RKO (cell line): ENCODE data around the gene NR3C2.

Source experiments
- DNase-seq: peaks from one replicate; pipeline ENCODE4 v3.0.0-alpha.2; 2016; ENCODE audit warnings: low spot score

NR3C2 gene

GRCh38 chr4:148075438-148075837, 366.8 kb downstream of the NR3C2 start:
- DNase-seq, result no peak

- no peak for DNase-seq
These were observed 367.8 kb downstream of the NR3C2 start for GRCh38 chr4:148074462-148074861.

DNA sequence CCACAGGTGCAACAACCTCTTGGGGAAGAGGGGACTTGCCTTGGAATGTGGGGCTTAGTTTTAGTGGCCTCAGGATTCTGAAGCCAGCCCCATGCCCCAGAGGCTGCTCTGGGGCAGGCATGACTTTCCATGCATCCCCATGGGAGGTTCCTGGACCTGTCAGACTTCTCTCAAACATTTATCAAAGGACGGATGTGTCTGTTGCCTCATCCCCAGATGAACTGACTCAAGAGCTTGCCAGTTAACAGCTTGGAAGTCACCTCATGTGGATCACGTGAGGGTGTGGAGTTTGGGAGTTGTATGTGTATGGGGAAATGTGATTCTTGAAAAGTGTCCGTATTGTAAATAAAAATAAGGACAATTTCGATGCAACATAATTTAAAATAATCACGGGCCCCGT, 368.9 kb downstream of the NR3C2 start:
- no peak for DNase-seq

- DNase-seq, result no peak
These were observed 369.4 kb downstream of the NR3C2 start for GRCh38 chr4:148072789-148073188.

DNA sequence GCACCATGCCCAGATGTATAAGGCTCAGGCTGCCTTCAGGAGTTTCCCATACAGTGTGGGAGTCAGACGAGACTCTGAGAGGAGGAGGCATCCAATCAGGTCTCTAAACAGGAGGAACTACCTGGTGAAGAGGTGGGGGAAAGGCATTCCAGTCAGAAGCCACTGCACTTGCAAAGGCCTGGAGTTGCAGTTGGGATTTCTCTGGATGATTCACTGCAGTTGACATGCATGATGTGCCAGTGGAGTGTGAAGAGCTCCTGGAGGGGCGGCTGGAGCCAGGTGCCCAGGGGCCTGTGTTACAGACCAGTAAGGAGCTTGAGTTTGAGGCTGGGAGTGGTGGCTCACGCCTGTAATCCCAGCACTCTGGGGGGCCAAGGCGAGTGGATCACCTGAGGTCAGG, 371.2 kb downstream of the NR3C2 start:
- no peak for DNase-seq

GRCh38 chr4:148069895-148070178, 372.4 kb downstream of the NR3C2 start:
- DNase-seq, result no peak

DNA sequence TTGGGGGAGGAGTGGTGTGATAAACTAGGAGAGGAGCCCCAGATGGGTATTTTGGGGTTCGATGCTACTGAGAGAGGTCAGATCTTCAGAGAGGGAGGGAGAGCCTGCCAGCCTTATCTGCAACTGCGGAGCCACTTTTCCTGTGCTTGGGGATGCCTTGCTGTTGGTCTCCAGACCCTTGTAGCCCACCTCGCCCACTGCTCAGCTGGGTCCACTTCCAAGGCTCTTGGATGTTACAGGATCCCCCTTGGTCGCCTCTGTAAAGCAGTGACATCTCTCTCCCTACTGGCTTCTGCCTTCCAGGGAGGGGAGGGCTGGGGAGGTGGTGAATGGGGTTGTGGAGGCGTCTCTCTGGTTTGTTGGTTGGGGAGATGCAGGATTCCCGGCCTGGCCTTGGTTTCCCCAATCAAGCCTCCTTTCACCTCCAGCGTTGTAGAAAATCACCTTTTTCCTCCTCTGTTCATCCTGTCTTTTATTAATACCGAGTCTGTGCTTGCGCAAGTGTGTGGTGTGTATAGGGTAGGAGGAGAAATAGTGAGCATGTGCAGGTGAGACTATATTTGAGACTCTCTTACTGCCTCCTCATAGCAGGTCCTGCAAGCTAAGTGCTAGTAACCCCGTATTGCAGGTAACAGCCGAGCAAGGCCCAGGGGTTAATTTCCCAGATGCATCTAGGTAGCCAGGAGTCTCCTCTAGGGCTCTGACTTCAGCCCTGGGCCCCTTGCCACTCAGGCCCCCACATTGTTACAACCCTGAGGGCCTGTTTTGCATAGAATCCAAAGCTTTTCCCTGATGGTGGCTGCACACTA, 372.9 kb downstream of the NR3C2 start:
- no peak for DNase-seq

DNA sequence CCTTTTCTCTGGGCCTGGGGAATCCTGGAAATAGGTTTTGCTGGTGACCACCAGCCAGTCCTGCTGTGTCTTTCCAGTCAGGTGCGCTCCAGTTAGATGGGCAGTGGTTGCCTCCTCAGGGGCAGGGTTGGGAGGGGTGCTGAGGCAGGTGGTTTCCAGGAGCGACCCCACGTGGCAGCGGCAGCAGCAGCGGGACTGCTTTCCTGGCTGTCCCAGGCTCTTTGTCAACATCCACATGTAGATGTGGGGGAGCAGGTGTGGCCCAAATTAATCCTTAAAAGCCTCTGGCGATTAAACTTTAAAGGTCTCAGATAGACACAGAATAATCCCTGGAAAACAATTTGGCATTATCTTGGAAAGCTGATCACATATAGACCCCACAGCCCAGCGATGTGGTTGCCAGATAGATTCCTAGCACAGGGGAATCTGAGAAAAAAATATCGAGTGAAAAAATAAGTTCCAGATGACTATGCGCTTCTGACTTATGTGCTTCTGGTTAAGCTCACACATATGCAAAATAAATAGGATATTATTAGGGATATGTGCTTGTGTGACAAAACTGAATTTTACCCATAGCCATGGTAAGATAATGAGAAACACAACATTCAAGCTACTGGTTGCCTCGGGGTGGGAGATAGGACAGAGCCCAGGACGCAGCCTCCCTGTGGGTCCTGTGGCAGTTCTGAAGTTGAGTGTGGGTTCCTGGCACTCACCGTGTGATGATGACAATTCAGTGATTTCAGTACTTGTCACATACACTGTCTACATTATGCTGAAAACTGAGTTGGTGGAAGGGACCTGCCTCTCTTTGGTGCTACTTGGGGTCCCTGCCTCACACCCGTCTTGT, 373.9 kb downstream of the NR3C2 start:
- no peak for DNase-seq

DNA sequence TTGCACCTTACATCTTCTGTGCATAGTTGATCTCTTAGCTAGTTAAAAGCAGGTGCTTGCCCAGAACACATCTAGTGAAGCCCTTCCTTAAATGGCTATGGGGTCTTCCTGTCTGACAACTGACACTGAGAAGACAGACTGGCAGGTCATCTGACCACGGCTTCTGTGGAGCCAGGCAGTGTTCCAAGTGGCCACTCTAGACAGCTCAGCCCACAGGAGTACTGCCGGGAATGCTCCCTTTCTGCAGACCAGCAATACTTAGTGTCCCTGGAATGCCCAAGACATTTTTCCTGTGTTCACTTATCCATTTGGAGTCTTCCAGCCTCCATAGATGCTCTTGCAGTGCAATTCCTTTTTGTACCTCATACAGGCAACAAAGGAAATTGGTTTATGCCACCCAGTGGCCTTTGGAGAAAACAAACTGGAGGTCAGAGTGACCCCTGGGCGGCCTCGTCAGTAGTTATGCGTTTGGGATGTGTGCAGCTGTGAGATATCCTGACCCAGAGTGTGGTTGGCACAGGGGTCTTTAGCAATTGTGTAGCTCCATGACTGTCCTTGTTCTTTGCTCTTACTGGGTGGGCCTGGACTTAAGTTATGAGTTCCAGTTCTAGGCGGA, 374.8 kb downstream of the NR3C2 start:
- no peak for DNase-seq

- no peak for DNase-seq
These were observed 377.1 kb downstream of the NR3C2 start for GRCh38 chr4:148065075-148065474.

DNA sequence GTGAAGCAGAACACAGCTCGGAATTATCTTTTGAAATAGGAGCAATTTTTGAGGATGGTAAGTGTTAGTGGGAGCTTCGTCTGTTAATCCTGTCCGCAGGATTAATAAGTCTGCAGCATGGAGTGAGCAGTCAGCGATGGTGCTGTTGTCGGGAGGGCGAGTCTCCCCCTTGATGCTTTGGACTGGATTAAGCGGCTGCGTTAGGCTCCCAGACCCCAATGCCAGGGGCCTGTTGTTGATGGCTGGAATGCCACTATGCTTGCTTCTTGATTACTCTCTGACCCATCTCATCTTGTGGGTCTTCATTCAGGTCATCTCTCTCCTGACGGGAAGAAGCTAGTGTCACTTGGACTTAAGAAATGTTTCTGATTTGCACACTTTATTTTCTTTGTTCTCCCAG, 377.8 kb downstream of the NR3C2 start:
- DNase-seq, result no peak

DNA sequence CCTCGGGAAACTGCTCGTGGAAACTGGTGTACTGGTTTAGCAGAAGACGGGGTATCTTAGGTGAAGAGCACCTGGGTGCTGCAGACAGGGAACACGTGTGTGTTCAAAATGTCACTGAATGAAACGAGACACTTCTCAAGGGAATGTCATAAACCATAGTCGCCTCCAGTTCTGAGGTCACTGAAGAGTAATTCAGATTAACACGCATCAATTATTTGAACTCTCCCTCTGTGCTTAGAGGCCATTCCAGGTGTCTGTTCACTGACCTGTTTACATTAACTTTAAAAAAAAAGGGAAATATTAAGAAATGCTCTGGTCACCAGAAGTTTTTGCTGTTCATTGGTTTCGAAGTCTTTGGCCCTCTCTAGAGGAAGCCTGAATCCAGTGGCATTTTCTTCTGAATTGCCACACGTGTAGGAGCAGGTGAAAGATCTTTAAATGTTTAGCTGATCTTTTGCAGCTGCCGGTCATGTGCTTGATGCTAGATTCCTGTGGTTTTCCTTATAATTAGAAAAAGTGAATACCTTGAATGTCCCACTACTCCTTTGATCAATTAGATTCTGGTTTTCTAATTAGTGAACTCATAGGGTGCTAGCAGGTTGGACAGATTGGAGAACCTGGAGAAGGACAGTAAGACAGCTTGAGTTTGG, 379.8 kb downstream of the NR3C2 start:
- DNase-seq, result no peak

DNA sequence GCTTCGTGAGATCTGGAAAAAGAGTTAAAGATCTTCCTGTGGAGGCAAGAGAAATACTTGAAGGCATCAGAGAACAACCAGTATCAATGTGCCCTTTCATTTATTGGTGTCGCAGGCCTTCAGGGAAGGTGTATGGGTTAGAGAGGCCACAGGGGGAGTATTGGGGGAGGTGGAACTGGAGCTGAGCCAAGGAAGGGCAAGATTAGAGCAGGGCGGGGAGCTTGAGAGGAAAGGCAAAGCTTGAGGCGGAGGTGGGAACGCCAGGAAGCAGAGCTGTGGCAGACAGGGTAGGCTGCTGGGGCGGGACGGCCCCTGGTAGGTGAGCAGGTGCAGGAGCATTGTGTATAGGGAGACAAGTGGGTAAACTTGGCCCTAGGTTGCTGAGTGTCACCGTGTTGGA, 380.4 kb downstream of the NR3C2 start:
- no peak for DNase-seq

DNA sequence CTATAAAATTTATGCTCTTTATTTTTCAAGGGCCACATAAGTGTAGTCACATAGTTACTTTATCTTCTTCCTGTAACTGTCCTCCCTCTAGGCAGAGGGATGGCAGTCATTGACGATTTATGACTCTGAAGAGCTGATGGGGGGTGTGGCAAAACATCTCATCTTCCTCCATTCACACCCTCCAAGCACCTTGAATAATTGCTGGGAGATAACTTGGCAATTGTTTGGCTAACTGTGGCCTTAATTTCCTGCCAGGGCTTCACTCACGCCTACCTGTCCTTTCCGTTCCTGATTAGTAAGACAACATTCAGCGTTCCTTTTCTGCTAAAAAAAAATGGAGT, 381.1 kb downstream of the NR3C2 start:
- no peak for DNase-seq

DNA sequence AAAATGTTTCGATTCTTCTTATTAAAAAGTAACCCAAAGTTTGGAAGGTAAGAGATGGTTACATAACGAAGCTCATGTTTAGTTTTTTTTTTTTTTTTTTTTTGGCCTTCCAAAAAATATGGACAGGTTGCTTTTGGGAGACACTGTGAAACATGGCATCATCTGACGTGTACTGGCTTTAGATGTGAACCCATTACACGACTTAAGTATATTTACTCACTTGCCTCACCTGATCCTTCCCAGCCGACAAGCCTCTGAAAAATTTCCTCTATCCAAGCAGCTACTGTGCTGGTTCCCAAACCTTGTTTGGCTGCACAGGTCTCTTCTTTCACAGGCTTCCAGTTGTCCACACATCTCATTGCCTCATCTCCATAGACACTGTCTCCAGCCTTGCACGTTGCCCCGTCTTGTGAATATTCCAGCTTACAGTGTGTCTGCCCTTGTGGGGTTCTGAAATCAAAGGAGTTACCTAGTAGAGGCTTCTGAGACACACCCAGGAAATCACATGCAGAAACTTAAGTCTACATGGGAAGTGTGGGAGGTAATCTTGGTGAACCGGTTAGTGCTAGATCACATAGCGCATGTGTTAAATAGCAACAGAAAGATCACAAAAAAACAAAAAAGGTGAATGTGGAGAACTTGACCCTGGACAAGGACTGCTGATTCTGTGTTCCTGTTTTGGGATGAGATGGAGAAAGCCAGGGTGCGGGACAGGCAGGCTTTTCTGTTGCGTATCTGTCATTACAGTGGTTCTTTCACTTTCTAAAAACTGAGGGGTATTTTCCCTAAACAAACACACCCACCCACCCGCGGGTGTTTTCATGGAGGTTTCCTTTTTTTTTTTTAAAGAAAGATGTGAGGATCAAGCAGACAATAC, 381.7 kb downstream of the NR3C2 start:
- no peak for DNase-seq

- DNase-seq, result no peak
These were observed 382.5 kb downstream of the NR3C2 start for GRCh38 chr4:148059617-148060180.

GRCh38 chr4:148057984-148058859, 384.0 kb downstream of the NR3C2 start:
- DNase-seq, result no peak

- DNase-seq, result no peak
These were observed 384.7 kb downstream of the NR3C2 start for GRCh38 chr4:148057516-148057915.

- peak; percentile 53 for DNase-seq
These were observed 385.3 kb downstream of the NR3C2 start for GRCh38 chr4:148056879-148057278.

DNA sequence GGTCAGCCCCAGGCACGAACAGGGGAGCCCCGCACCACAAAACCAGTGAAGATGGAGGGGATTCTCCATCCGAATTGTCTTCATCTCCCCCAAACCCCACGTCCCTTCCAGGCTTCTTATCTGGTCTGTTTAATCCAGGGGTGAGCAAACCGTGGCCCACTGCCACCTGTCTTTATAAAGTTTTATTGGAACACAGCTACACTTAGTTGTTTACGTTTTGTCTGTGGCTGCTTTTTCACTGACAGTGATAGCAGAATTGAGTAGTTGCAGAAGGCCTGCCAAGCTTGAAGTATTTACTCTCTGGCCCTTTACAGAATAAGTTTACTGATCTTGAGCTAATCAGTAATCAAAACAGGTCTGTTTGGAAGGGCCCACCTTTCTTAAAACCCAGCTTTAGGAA, 386.4 kb downstream of the NR3C2 start:
- DNase-seq, result no peak
